Neural progenitor cell (in vitro differentiated cells): Measurements from ENCODE around the gene OR1Q1. TPM values are rescaled to one million over a fixed set of nuclear protein-coding genes. Genes with fewer than 3 reads are reported as not detected.

Source experiments
- DNase-seq: peaks from one replicate; pipeline ENCODE4 v3.0.0-alpha.2; 2016; ENCODE audit warnings: low spot score
- H2AFZ ChIP-seq: fragments of 200-600 bp; sonication (generic); replicated peaks from 2 replicates; pipeline ENCODE4 v1.6.1; 2016; ENCODE audit warnings: antibody characterized with exemption
- H3F3A ChIP-seq: fragments of 200-600 bp; sonication (generic); 2 replicates; pipeline ENCODE4 v1.6.1; 2016; ENCODE audit warnings: antibody characterized with exemption, low read depth
- H3K27ac ChIP-seq: fragments of 200-600 bp; sonication (generic); 2 replicates; pipeline ENCODE4 v1.5.1; 2016; ENCODE audit warnings: mild to moderate bottlenecking
- H3K27me3 ChIP-seq: fragments of 200-600 bp; sonication (generic); 2 replicates; pipeline ENCODE4 v1.6.1; 2016; ENCODE audit warnings: mild to moderate bottlenecking, moderate library complexity
- H3K36me3 ChIP-seq: fragments of 200-600 bp; sonication (generic); 2 replicates; pipeline ENCODE4 v1.5.1; 2016
- H3K4me1 ChIP-seq: fragments of 200-600 bp; sonication (generic); 2 replicates; pipeline ENCODE4 v1.6.1; 2016; ENCODE audit warnings: mixed run types
- H3K4me2 ChIP-seq: fragments of 200-600 bp; sonication (generic); 2 replicates; pipeline ENCODE4 v1.6.1; 2016
- H3K4me3 ChIP-seq: fragments of 200-600 bp; sonication (generic); 2 replicates; pipeline ENCODE4 v1.5.1; 2016
- H3K79me2 ChIP-seq: fragments of 200-600 bp; sonication (generic); 2 replicates; pipeline ENCODE4 v1.6.1; 2016; ENCODE audit warnings: low read depth
- H3K9ac ChIP-seq: fragments of 200-600 bp; sonication (generic); 2 replicates; pipeline ENCODE4 v1.6.1; 2016
- H3K9me3 ChIP-seq: fragments of 200-600 bp; sonication (generic); 2 replicates; pipeline ENCODE4 v1.5.1; 2016; ENCODE audit warnings: low read depth
- H4K20me1 ChIP-seq: fragments of 200-600 bp; sonication (generic); 2 replicates; pipeline ENCODE4 v1.6.1; 2016; ENCODE audit warnings: low read depth
- H3K27ac Mint-ChIP-seq: 3 replicates; pipeline ENCODE4 v1.8.0; 2021; ENCODE audit warnings: mixed read lengths
- H3K27me3 Mint-ChIP-seq: 2 replicates; pipeline ENCODE4 v1.8.0; 2022; ENCODE audit warnings: low read depth, mild to moderate bottlenecking, inconsistent platforms, moderate library complexity, mixed read lengths; ENCODE audit not compliant: insufficient read depth
- H3K36me3 Mint-ChIP-seq: 3 replicates; pipeline ENCODE4 v1.8.0; 2021; ENCODE audit warnings: mixed read lengths
- H3K4me1 Mint-ChIP-seq: 3 replicates; pipeline ENCODE4 v1.8.0; 2021; ENCODE audit warnings: mixed read lengths
- H3K4me3 Mint-ChIP-seq: 3 replicates; pipeline ENCODE4 v1.8.0; 2021; ENCODE audit warnings: mild to moderate bottlenecking, moderate library complexity, mixed read lengths
- H3K9me3 Mint-ChIP-seq: 3 replicates; pipeline ENCODE4 v1.8.0; 2020; ENCODE audit warnings: mixed read lengths
- EZH2 ChIP-seq: fragments of 200-600 bp; sonication (generic); IDR thresholded peaks from 2 replicates; pipeline ENCODE4 v1.6.1; 2017; ENCODE audit warnings: antibody characterized with exemption, mild to moderate bottlenecking, moderate library complexity
- EZH2phosphoT487 ChIP-seq: fragments of 200-600 bp; sonication (generic); IDR thresholded peaks from 2 replicates; pipeline ENCODE4 v1.6.1; 2017; ENCODE audit warnings: antibody characterized with exemption
- total RNA-seq: library from RNA; depleted of rRNA; stranded (reverse); fragments of >200 nt; gene quantifications from 2 replicates; pipeline ENCODE4 v1.2.3, GENCODE V29; 2015; ENCODE audit warnings: low replicate concordance
- TF ChIP-seq, protein P1 (sequence below): fragments of 200-600 bp; sonication (generic); IDR thresholded peaks from 2 replicates; pipeline ENCODE4 v1.5.1; 2017; ENCODE audit warnings: antibody characterized with exemption, mild to moderate bottlenecking

The OR1Q1 gene, protein sequence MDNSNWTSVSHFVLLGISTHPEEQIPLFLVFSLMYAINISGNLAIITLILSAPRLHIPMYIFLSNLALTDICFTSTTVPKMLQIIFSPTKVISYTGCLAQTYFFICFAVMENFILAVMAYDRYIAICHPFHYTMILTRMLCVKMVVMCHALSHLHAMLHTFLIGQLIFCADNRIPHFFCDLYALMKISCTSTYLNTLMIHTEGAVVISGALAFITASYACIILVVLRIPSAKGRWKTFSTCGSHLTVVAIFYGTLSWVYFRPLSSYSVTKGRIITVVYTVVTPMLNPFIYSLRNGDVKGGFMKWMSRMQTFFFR
- not detected in 2 replicates for total RNA-seq

DNA sequence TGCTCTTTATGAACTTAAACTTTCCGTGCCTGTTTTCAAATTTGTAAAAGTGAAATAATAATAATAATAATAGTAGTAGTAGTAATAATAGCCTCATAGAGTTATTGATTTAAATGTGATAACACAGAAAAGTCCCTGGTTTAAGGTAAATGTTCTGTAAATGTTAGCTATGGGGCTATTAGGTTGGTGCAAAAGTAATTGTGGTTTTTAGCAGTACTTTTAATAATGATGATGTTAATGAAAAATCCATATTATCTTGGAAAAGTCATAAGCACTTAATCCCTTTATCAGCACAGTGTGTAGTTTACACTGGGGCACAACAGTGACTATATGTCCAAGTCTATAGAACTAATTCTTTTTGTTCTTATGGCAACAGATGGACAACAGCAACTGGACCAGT lies at the start of gene OR1Q1:
Gene OR1Q1 (plus strand): TSS at position 377 of the 400 bp plus-strand sequence. CDS start 0 bp downstream, at position 377.
- TF ChIP-seq, protein P1, sequence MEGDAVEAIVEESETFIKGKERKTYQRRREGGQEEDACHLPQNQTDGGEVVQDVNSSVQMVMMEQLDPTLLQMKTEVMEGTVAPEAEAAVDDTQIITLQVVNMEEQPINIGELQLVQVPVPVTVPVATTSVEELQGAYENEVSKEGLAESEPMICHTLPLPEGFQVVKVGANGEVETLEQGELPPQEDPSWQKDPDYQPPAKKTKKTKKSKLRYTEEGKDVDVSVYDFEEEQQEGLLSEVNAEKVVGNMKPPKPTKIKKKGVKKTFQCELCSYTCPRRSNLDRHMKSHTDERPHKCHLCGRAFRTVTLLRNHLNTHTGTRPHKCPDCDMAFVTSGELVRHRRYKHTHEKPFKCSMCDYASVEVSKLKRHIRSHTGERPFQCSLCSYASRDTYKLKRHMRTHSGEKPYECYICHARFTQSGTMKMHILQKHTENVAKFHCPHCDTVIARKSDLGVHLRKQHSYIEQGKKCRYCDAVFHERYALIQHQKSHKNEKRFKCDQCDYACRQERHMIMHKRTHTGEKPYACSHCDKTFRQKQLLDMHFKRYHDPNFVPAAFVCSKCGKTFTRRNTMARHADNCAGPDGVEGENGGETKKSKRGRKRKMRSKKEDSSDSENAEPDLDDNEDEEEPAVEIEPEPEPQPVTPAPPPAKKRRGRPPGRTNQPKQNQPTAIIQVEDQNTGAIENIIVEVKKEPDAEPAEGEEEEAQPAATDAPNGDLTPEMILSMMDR: no peak
- no peak for TF ChIP-seq EZH2
- TF ChIP-seq EZH2phosphoT487: no peak
- Mint-ChIP-seq H3K36me3 (no peaks in the 10 kb centered on the region), H3K9me3 (no peaks in the 10 kb centered on the region), H3K27me3 (peaks cover 7% of the 10 kb centered on the region), H3K27ac (no peak within 1 kb of the TSS), H3K4me3 (no peak within 1 kb of the TSS), H3K4me1 (no peaks in the 10 kb centered on the region)
- H3K4me2 ChIP-seq: no peak within 1 kb of the TSS
- H3F3A ChIP-seq: no peaks in the 10 kb centered on the region
- H3K9ac ChIP-seq: no peak within 1 kb of the TSS
- H2AFZ ChIP-seq: no peak within 1 kb of the TSS
- H3K27ac ChIP-seq: no peak within 1 kb of the TSS
- H3K4me3 ChIP-seq: no peak within 1 kb of the TSS
- no peaks in the 10 kb centered on the region for H3K4me1 ChIP-seq
- no peaks in the 10 kb centered on the region for H3K79me2 ChIP-seq
- peaks cover 15% of the 10 kb centered on the region for H3K9me3 ChIP-seq
- no peaks in the 10 kb centered on the region for H3K36me3 ChIP-seq
- DNase-seq: no peak
- H4K20me1 ChIP-seq: no peaks in the 10 kb centered on the region
- no peaks in the 10 kb centered on the region for H3K27me3 ChIP-seq

DNA sequence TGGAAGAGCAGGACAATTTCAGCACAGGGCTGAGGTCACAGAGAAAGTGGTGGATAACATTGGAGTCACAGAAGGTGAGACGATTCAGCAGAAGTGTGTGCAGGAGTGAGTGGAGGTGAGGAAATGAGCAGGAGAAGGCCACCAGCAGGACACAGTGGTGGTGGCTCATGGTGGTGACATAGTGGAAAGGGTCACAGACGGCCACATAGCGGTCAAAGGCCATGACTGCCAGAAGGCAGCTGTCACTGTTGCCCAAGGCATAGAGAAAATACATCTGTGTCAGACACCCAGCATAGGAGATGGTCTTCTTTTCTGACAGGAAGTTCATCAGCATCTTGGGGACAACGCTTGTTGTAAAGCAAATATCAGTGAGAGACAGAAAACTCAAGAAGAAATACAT lies 46.6 kb upstream of the OR1Q1 start:
- H3K4me1 ChIP-seq: no peaks in the 10 kb centered on the region
- H3K36me3 Mint-ChIP-seq: no peaks in the 10 kb centered on the region
- H3K4me3 Mint-ChIP-seq: no peak overlapping the region
- peaks cover 2% of the 10 kb centered on the region for H3K27me3 Mint-ChIP-seq
- H3K27ac Mint-ChIP-seq: no peak overlapping the region
- no peak for DNase-seq
- no peaks in the 10 kb centered on the region for H3K4me1 Mint-ChIP-seq
- no peak overlapping the region for H3K4me3 ChIP-seq
- H3K27ac ChIP-seq: no peak overlapping the region
- H3K9me3 ChIP-seq: peaks cover 13% of the 10 kb centered on the region
- H3K79me2 ChIP-seq: no peaks in the 10 kb centered on the region
- no peaks in the 10 kb centered on the region for H4K20me1 ChIP-seq
- no peak overlapping the region for H3K9ac ChIP-seq
- H3K27me3 ChIP-seq: no peaks in the 10 kb centered on the region
- no peaks in the 10 kb centered on the region for H3F3A ChIP-seq
- no peak for TF ChIP-seq EZH2phosphoT487
- TF ChIP-seq EZH2: no peak
- TF ChIP-seq, protein P1: no peak
- no peak overlapping the region for H3K4me2 ChIP-seq
- no peaks in the 10 kb centered on the region for H3K36me3 ChIP-seq
- H3K9me3 Mint-ChIP-seq: peaks cover 3% of the 10 kb centered on the region
- H2AFZ ChIP-seq: no peak overlapping the region

DNA sequence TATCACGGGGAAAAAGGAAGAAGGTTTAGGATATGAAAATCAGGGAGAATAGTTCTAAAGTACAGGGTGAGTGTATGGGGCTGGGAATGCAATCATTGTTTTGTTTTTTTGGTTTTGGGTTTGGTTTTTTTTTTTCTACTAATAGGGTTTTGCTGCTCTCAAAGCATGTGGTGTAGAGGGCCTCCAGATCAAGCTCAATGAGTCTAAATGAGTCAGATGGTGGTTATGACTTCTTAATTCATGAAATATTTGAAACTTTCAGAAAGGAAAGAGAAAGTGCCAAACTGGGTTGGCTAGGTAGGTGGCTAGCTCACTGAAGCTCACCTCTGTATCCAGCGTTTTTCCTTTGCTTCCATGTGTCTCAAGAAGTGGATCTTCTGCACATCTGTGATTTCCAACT lies 42.1 kb upstream of the OR1Q1 start:
- no peaks in the 10 kb centered on the region for H3K9me3 Mint-ChIP-seq
- H3F3A ChIP-seq: no peaks in the 10 kb centered on the region

More for the DNA sequence above, 42.1 kb upstream of the OR1Q1 start:
- Histone ChIP-seq H3K4me1 (no peaks in the 10 kb centered on the region), H2AFZ (no peak overlapping the region), H3K79me2 (no peaks in the 10 kb centered on the region), H3K4me2 (no peak overlapping the region), H3K9me3 (peaks cover 17% of the 10 kb centered on the region), H3K9ac (no peak overlapping the region), H3K4me3 (no peak overlapping the region), H4K20me1 (no peaks in the 10 kb centered on the region), H3K27ac (no peak overlapping the region), H3K27me3 (no peaks in the 10 kb centered on the region), H3K36me3 (no peaks in the 10 kb centered on the region)
- H3K4me1 Mint-ChIP-seq: no peaks in the 10 kb centered on the region
- peaks cover 2% of the 10 kb centered on the region for H3K27me3 Mint-ChIP-seq
- no peak for DNase-seq
- no peak for TF ChIP-seq EZH2
- no peak for TF ChIP-seq EZH2phosphoT487
- TF ChIP-seq, protein P1: no peak
- H3K36me3 Mint-ChIP-seq: no peaks in the 10 kb centered on the region
- no peak overlapping the region for H3K4me3 Mint-ChIP-seq
- no peak overlapping the region for H3K27ac Mint-ChIP-seq
